ENCODE measurements around the gene NRIP1.

Gene NRIP1

GRCh38 chr21:15000081-15000480 is 64.7 kb downstream of the NRIP1 start:
- DNase-seq (ENCODE audit: low read depth), result no peak
- TF ChIP-seq, protein P1, sequence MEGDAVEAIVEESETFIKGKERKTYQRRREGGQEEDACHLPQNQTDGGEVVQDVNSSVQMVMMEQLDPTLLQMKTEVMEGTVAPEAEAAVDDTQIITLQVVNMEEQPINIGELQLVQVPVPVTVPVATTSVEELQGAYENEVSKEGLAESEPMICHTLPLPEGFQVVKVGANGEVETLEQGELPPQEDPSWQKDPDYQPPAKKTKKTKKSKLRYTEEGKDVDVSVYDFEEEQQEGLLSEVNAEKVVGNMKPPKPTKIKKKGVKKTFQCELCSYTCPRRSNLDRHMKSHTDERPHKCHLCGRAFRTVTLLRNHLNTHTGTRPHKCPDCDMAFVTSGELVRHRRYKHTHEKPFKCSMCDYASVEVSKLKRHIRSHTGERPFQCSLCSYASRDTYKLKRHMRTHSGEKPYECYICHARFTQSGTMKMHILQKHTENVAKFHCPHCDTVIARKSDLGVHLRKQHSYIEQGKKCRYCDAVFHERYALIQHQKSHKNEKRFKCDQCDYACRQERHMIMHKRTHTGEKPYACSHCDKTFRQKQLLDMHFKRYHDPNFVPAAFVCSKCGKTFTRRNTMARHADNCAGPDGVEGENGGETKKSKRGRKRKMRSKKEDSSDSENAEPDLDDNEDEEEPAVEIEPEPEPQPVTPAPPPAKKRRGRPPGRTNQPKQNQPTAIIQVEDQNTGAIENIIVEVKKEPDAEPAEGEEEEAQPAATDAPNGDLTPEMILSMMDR (IDR thresholded peaks at IDR 0.05; ENCODE audit: control insufficient read depth, insufficient read depth, low read depth, low read length, missing control alignments), result no peak

GRCh38 chr21:14998784-14999183 is 66.0 kb downstream of the NRIP1 start:
- TF ChIP-seq, protein P1 (IDR thresholded peaks at IDR 0.05; ENCODE audit: control insufficient read depth, insufficient read depth, low read depth, low read length, missing control alignments), result no peak
- no peak overlapping the region for H3K4me3 ChIP-seq (ENCODE audit: control insufficient read depth, low read depth, low read length)
- no peak for DNase-seq (ENCODE audit: low read depth)

More at GRCh38 chr21:15000081-15000480, 64.7 kb downstream of the NRIP1 start:
- H3K4me3 ChIP-seq (ENCODE audit: control insufficient read depth, low read depth, low read length), result no peak overlapping the region

- no peak for DNase-seq (ENCODE audit: low read depth)
- H3K4me3 ChIP-seq (ENCODE audit: control insufficient read depth, low read depth, low read length), result no peak overlapping the region
- TF ChIP-seq, protein P1 (IDR thresholded peaks at IDR 0.05; ENCODE audit: control insufficient read depth, insufficient read depth, low read depth, low read length, missing control alignments), result no peak
Observed at GRCh38 chr21:14998336-14998735, 66.5 kb downstream of the NRIP1 start.

DNA sequence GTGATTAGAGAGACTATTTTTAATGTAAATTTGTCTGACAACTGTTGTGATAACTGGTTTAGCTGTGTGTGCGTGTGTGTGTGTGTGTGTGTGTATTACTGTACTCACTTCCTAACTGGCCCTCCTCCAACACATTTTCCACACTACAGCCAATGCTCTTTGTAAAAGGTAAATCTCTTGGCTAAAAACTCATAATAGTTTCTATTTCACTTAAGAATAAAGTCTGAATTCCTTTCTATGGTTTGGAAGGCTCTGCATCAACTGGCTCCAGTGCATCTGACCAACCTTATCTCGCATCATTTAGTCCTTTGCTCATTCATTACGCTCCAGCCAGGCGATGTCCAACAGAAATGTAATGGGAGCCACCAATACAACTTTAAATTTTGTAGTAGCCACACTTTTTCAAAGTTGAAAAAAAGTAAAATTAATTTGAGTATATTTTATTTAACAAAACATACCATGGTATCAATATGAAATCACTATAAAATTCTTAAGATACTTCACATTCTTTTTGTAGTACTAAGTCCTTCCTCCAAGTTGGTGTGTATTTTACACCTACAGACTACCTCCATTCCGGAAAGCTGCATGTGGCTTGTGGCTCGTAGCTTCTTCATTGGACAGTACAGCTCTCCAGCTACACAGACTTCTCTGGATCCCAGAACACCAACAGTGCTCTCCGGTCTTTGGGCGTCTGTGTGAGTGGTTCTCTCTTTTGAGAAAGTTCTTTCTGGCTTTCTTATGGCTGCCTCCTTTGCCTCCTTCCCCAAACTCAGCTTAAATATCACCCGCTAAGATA is 68.9 kb downstream of the NRIP1 start:
- TF ChIP-seq, protein P1 (IDR thresholded peaks at IDR 0.05; ENCODE audit: control insufficient read depth, insufficient read depth, low read depth, low read length, missing control alignments), result no peak
- DNase-seq (ENCODE audit: low read depth), result no peak
- H3K4me3 ChIP-seq (ENCODE audit: control insufficient read depth, low read depth, low read length), result no peak overlapping the region

DNA sequence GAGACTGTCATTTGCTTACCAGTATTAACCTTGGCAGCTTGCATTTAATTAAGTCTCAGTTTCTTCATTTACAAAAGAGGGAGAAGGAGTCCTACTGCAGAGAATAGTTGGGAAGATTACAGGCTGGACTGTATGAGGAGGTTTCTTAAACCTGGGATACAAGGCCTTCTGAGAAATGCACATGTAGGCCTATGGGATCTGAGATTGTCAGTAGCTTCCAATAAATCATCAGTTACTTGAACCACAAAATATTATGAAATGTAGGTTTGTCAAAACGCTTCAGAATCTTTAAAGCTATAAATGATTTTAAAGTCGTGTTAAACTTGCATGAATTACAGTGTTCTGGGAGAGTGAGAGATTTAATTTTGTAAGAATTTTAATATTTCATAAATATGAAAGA is 69.6 kb downstream of the NRIP1 start:
- no peak overlapping the region for H3K4me3 ChIP-seq (ENCODE audit: control insufficient read depth, low read depth, low read length)
- TF ChIP-seq, protein P1 (IDR thresholded peaks at IDR 0.05; ENCODE audit: control insufficient read depth, insufficient read depth, low read depth, low read length, missing control alignments), result no peak
- DNase-seq (ENCODE audit: low read depth), result no peak

- H3K4me3 ChIP-seq (ENCODE audit: control insufficient read depth, low read depth, low read length), result no peak overlapping the region
- DNase-seq (ENCODE audit: low read depth), result no peak
- TF ChIP-seq, protein P1 (IDR thresholded peaks at IDR 0.05; ENCODE audit: control insufficient read depth, insufficient read depth, low read depth, low read length, missing control alignments), result no peak
Observed at GRCh38 chr21:14993115-14993514, 71.7 kb downstream of the NRIP1 start.
